Activated CD4-positive, alpha-beta T cell treated with anti-CD3 and anti-CD28 coated beads, Interleukin-2, amount 10 ng/mL, durations not matched to agents 24 days and 14 days (primary cell): Measurements from ENCODE around the gene AP1AR. TPM values are rescaled to one million over a fixed set of nuclear protein-coding genes. Genes with fewer than 3 reads are reported as not detected.

Experiments
- total RNA-seq: library from RNA; stranded (reverse); gene quantifications from 2 replicates; pipeline ENCODE4 v1.2.3, GENCODE V29; 2022

The AP1AR gene
- total RNA-seq, 1 donor from 2014 or later = 27.0 TPM

Other genes starting within 250 kb of the AP1AR start
- gene FAM241A, start 86.3 kb upstream of the AP1AR start, total RNA-seq = 6.2 and 6.7 TPM in 2 replicates
- 27.1 and 27.9 TPM in 2 replicates for gene TIFA, start 54.1 kb downstream of the AP1AR start, total RNA-seq
- gene ALPK1, start 65.6 kb downstream of the AP1AR start, total RNA-seq = 8.8 and 9.1 TPM in 2 replicates